ENCODE results near the gene ETF1.

The ETF1 gene

DNA sequence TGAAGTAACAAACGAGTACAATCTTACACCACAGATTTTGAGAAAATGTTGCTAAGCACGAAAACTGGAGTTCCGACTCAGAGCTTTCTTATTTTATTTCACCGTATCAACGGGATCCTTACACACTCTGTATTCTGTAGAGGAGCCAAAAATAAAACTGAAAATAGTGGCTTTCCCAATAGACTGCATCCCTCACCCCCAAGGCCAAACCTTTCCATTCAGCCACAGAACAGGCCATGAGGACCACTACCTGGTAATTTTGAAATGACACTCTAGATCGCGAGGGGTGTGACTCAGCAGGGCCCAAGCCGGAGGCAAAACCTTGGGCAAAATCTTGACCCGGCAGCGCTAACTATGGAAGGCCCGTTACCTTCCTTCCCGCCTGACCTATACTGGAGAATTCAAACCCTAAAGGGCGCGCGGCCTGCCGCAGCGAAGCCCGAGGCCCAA lies 31.7 kb upstream of the ETF1 start:
- Histone ChIP-seq H3K9me3 (ENCODE audit: control insufficient read depth, insufficient read depth, low read length) (no peaks in the 10 kb centered on the region), H3K27me3 (ENCODE audit: control insufficient read depth, insufficient read depth, low read length) (no peaks in the 10 kb centered on the region), H3K27ac (ENCODE audit: low read length) (no peak overlapping the region), H3K4me3 (ENCODE audit: low read length) (peak overlapping the region; percentile 80), H3K36me3 (ENCODE audit: control insufficient read depth, insufficient read depth, low read length) (peaks cover 21% of the 10 kb centered on the region), H3K4me1 (ENCODE audit: control insufficient read depth, insufficient read depth, low read length) (no peaks in the 10 kb centered on the region)
- DNase-seq (ENCODE audit: low read depth, low spot score), result no peak
- no CpG with 5 or more reads among the region's 18 CpGs for WGBS (ENCODE audit: insufficient coverage, insufficient read length)

DNA sequence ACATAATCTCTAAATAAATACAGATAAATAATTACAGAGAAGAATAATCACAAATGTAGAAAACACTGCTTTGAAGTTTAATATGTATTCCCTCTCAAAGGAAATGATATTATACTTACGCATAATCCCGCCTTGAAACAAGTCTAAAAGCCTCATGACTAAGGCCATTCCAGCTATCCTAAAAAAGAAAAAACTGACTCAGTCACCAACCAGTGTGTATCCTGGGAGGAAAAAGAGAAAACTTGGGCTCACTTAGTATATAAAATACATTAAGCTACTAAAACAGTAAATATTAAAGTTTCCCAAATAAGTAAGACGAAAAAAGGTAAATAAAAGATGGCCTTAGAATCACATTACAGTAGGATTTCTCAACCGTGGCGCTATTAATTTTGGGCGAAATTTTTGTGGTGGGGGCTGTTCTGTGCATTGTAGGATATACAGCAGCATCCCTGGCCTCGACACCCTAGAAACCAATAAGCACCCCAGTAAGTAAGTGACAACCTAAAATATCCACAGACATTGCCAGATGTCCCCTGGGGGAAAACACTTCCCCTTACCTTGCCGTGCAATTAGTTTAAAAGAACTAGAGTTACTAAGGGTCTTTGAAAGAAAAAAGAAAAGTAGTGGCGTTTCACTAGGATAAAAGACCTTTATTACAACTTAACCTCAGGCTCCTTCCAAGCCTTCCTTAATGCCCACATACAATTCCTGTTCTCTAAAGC lies 31.1 kb upstream of the ETF1 start:
- Histone ChIP-seq H3K4me3 (ENCODE audit: low read length) (peak overlapping the region; percentile 80; the same call in 1 of the 2 replicates), H3K9me3 (ENCODE audit: control insufficient read depth, insufficient read depth, low read length) (no peaks in the 10 kb centered on the region), H3K27ac (ENCODE audit: low read length) (no peak overlapping the region), H3K4me1 (ENCODE audit: control insufficient read depth, insufficient read depth, low read length) (no peaks in the 10 kb centered on the region), H3K27me3 (ENCODE audit: control insufficient read depth, insufficient read depth, low read length) (no peaks in the 10 kb centered on the region), H3K36me3 (ENCODE audit: control insufficient read depth, insufficient read depth, low read length) (peaks cover 21% of the 10 kb centered on the region)
- WGBS (ENCODE audit: insufficient coverage, insufficient read length), result no CpG with 5 or more reads among the region's 9 CpGs
- DNase-seq (ENCODE audit: low read depth, low spot score), result no peak

DNA sequence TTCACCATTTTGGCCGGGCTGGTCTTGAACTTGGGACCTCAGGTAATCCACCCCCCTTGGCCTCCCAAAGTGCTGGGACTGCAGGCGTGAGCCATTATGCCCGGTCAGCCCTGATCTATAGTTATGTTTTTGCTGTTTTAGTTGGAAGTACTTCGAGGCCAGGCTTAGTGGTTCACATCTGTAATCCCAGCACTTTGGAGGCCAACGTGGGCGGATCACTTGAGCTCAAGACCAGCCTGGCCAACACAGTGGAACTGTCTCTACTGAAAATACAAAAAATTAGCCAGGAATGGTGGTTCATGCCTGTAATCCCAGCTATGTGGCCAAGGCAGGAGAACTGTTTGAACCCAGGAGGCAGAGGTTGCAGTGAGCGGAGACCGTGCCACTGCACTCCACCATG lies 30.2 kb upstream of the ETF1 start:
- no peaks in the 10 kb centered on the region for H3K9me3 ChIP-seq (ENCODE audit: control insufficient read depth, insufficient read depth, low read length)
- no peak for DNase-seq (ENCODE audit: low read depth, low spot score)
- peaks cover 27% of the 10 kb centered on the region for H3K36me3 ChIP-seq (ENCODE audit: control insufficient read depth, insufficient read depth, low read length)
- no peak overlapping the region for H3K4me3 ChIP-seq (ENCODE audit: low read length)
- no peaks in the 10 kb centered on the region for H3K4me1 ChIP-seq (ENCODE audit: control insufficient read depth, insufficient read depth, low read length)
- H3K27me3 ChIP-seq (ENCODE audit: control insufficient read depth, insufficient read depth, low read length), result no peaks in the 10 kb centered on the region
- H3K27ac ChIP-seq (ENCODE audit: low read length), result no peak overlapping the region
- no CpG with 5 or more reads among the region's 8 CpGs for WGBS (ENCODE audit: insufficient coverage, insufficient read length)

DNA sequence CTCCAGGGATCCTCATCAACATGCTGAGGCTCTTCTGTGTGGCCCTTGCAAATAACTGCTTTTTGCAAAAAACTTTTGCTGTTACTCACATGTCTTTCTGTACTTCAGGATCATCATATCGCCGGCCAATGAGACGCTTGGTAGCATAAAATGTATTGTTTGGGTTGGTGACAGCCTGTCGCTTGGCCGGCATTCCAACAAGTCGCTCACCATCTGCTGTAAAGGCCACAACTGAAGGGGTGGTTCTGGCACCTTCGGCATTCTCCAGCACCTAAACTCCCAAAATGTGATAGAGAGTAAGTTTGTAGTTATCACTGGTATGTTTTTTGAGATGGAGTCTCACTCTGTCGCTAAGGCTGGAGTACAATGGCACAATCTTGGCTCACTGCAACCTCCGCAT lies 27.8 kb upstream of the ETF1 start:
- H3K36me3 ChIP-seq (ENCODE audit: control insufficient read depth, insufficient read depth, low read length), result peaks cover 36% of the 10 kb centered on the region
- no peaks in the 10 kb centered on the region for H3K9me3 ChIP-seq (ENCODE audit: control insufficient read depth, insufficient read depth, low read length)
- WGBS (ENCODE audit: insufficient coverage, insufficient read length), result no CpG with 5 or more reads among the region's 9 CpGs
- no peaks in the 10 kb centered on the region for H3K27me3 ChIP-seq (ENCODE audit: control insufficient read depth, insufficient read depth, low read length)
- H3K4me3 ChIP-seq (ENCODE audit: low read length), result no peak overlapping the region
- H3K4me1 ChIP-seq (ENCODE audit: control insufficient read depth, insufficient read depth, low read length), result no peaks in the 10 kb centered on the region
- no peak for DNase-seq (ENCODE audit: low read depth, low spot score)
- no peak overlapping the region for H3K27ac ChIP-seq (ENCODE audit: low read length)

DNA sequence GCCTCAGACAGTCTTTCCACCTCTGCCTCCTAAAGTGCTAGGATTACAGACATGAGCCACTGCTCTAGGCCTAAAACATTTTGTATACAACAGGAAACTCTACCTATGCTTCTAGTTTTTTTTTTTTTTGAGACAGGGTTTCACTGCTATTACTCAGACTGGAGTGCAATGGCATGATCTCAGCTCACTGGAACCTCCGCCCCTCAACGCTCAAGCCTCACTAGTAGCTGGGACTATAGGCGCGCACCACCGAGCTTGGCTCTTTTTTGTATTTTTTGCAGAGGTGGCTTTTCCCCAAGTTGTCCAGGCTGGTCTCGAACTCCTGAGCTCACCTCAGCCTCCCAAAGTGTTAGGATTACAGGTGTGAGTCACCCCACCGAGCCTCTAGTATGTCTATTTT lies 26.7 kb upstream of the ETF1 start:
- Histone ChIP-seq H3K9me3 (ENCODE audit: control insufficient read depth, insufficient read depth, low read length) (no peaks in the 10 kb centered on the region), H3K4me1 (ENCODE audit: control insufficient read depth, insufficient read depth, low read length) (no peaks in the 10 kb centered on the region), H3K4me3 (ENCODE audit: low read length) (no peak overlapping the region)

DNA sequence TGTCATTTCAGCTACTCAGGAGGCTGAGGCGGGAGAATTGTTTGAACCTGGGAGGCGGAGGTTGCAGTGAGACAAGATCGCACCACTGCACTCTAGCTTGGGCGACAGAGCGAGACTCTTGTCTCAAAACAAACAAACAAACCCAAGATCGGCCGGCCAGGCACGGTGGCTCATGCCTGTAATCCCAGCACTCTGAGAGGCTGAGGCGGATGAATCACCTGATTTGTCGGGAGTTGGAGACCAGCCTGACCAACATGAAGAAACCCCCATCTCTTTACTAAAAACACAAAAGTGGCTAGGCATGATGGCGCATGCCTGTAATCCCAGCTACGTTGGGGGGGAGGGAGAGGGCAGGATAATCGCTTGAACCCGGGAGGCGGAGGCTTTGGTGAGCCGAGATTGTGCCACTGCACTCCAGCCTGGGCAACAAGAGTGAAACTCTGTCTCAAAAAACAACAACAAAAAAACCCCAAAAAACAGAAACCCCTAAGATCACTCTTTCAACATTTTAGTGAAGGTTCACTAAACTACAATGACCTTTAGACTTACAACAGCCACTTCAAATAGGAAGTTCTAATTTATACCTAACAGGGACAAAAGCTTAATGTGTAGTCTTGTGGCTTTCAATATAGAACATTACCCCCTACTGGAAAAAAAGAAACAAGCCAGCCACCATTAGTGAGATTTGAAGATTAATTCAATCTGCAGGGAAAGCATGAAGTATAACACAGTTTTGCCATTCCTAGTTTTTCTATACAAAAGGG lies 25.2 kb upstream of the ETF1 start:
- Histone ChIP-seq H3K27ac (ENCODE audit: low read length) (no peak overlapping the region), H3K9me3 (ENCODE audit: control insufficient read depth, insufficient read depth, low read length) (no peaks in the 10 kb centered on the region), H3K27me3 (ENCODE audit: control insufficient read depth, insufficient read depth, low read length) (no peaks in the 10 kb centered on the region), H3K4me1 (ENCODE audit: control insufficient read depth, insufficient read depth, low read length) (no peaks in the 10 kb centered on the region), H3K36me3 (ENCODE audit: control insufficient read depth, insufficient read depth, low read length) (peaks cover 49% of the 10 kb centered on the region), H3K4me3 (ENCODE audit: low read length) (no peak overlapping the region)
- no peak for DNase-seq (ENCODE audit: low read depth, low spot score)
- WGBS (ENCODE audit: insufficient coverage, insufficient read length), result no CpG with 5 or more reads among the region's 16 CpGs

More for the DNA sequence above, 26.7 kb upstream of the ETF1 start:
- H3K27ac ChIP-seq (ENCODE audit: low read length), result no peak overlapping the region
- peaks cover 46% of the 10 kb centered on the region for H3K36me3 ChIP-seq (ENCODE audit: control insufficient read depth, insufficient read depth, low read length)
- no CpG with 5 or more reads among the region's 7 CpGs for WGBS (ENCODE audit: insufficient coverage, insufficient read length)
- no peaks in the 10 kb centered on the region for H3K27me3 ChIP-seq (ENCODE audit: control insufficient read depth, insufficient read depth, low read length)
- DNase-seq (ENCODE audit: low read depth, low spot score), result no peak

DNA sequence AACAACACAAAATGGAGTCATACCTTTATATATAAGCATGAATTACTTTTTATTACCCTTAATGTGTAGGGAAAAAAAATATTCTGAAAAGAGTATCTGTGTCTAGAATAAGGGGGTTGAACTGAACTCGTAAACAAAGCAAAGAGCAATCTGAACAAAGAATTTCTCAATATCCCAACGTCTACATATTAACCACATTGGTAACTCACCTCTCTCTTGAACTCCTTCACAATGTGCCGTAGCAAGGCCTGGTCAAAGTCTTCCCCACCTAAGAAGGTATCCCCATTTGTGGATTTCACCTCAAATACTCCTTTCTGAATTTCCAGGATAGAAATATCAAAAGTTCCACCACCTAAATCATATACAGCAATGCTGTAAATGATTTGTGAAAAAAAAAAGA lies 23.8 kb upstream of the ETF1 start:
- no peaks in the 10 kb centered on the region for H3K4me1 ChIP-seq (ENCODE audit: control insufficient read depth, insufficient read depth, low read length)
- no peaks in the 10 kb centered on the region for H3K9me3 ChIP-seq (ENCODE audit: control insufficient read depth, insufficient read depth, low read length)
- DNase-seq (ENCODE audit: low read depth, low spot score), result no peak
- H3K27ac ChIP-seq (ENCODE audit: low read length), result no peak overlapping the region
- H3K27me3 ChIP-seq (ENCODE audit: control insufficient read depth, insufficient read depth, low read length), result no peaks in the 10 kb centered on the region
- H3K36me3 ChIP-seq (ENCODE audit: control insufficient read depth, insufficient read depth, low read length), result peaks cover 44% of the 10 kb centered on the region
- no peak overlapping the region for H3K4me3 ChIP-seq (ENCODE audit: low read length)
- 100% methylated on average over 1 of the region's 3 CpGs for WGBS (ENCODE audit: insufficient coverage, insufficient read length)

DNA sequence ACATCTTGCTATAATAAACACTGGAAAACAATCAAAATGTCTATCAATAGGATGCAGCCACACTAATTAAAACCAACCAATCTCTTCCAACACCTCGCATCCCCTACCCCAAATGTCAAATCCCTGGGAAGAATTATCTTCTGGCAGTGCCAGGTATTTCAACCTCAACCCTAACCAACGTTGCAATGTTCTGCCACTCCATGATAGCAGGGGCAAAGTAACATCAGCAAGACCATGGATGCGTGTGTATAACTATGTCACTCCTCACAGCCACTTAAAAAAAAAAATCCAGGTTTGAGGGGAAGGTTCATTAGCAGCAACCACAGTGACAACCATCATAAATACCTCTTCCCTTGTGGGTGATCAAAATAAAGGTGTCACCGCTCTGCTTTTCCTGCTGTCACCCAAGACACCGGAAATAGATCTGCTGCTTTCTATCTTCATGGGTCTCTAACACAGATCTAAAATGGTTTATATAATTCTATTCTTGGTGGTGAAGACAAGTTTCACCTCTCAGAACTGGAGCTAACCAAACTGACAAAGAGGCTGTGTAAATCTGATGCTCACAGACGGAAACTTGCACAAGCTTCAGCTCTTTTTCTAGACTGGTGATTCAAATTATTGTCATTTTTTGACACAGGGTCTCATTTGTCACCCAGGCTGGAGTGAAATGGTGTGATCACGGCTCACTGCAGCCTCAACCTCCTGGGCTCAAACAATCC lies 22.2 kb upstream of the ETF1 start:
- H3K36me3 ChIP-seq (ENCODE audit: control insufficient read depth, insufficient read depth, low read length), result peaks cover 38% of the 10 kb centered on the region
- DNase-seq (ENCODE audit: low read depth, low spot score), result no peak
- H3K27ac ChIP-seq (ENCODE audit: low read length), result no peak overlapping the region
- 100% methylated on average over 1 of the region's 7 CpGs for WGBS (ENCODE audit: insufficient coverage, insufficient read length)
- H3K9me3 ChIP-seq (ENCODE audit: control insufficient read depth, insufficient read depth, low read length), result no peaks in the 10 kb centered on the region
- H3K4me3 ChIP-seq (ENCODE audit: low read length), result no peak overlapping the region
- H3K27me3 ChIP-seq (ENCODE audit: control insufficient read depth, insufficient read depth, low read length), result no peaks in the 10 kb centered on the region
- H3K4me1 ChIP-seq (ENCODE audit: control insufficient read depth, insufficient read depth, low read length), result no peaks in the 10 kb centered on the region

DNA sequence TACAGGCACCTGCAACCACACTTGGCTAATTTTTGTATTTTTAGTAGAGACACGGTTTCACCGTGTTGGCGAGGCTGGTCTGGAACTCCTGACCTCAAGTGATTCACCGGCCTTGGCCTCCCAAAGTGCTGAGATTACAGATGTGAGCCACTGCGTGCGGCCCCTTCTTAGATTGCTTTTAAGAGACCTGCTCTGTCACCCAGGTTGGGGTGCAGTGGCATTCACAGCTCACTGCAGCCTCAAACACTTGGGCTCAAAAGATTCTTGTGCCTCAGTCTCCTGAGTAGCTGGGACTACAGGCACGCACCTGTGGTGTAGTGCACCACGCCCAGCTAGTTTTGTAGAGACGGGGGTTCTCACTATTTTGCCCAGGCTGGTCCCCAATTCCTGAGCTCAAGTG lies 21.2 kb upstream of the ETF1 start:
- H3K4me1 ChIP-seq (ENCODE audit: control insufficient read depth, insufficient read depth, low read length), result no peaks in the 10 kb centered on the region
- WGBS (ENCODE audit: insufficient coverage, insufficient read length), result no CpG with 5 or more reads among the region's 9 CpGs
- H3K36me3 ChIP-seq (ENCODE audit: control insufficient read depth, insufficient read depth, low read length), result peaks cover 43% of the 10 kb centered on the region
- no peaks in the 10 kb centered on the region for H3K27me3 ChIP-seq (ENCODE audit: control insufficient read depth, insufficient read depth, low read length)
- DNase-seq (ENCODE audit: low read depth, low spot score), result no peak
- no peak overlapping the region for H3K27ac ChIP-seq (ENCODE audit: low read length)
- H3K4me3 ChIP-seq (ENCODE audit: low read length), result no peak overlapping the region
- no peaks in the 10 kb centered on the region for H3K9me3 ChIP-seq (ENCODE audit: control insufficient read depth, insufficient read depth, low read length)

DNA sequence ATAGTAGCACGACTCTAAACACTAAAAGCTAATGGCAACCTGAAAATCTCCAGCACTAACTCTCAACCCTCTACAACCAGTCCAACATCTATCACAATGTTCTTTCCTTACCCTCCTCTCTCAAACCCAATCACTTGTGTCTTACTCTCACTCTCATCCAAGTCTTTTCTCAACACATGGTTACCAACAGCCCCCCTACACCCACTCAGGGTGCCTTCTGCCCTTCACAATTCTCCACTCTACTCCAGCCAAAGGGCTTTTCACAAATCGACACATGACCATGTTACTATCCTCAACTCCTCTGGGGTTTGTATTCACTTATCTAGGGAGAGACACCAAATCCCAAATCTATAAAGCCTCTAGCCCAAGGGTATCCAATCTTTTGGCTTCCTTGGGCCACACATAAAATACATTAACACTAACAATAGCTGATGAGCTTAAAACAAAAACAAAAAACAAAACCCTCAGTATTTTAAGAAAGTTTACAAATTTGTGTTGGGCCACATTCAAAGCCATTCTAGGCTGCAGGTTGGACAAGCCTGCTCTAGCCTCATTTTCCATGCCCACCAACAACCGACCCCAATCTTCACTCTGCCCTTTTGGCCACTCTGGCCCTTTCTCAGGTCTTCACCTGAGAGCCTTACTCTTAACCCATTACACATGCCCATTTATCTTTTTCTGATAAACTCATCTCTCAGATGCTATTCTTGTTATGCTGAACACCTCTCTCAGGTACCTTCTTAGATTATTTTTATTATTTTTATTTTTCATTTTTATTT lies 20.5 kb upstream of the ETF1 start:
- no CpG with 5 or more reads among the region's 3 CpGs for WGBS (ENCODE audit: insufficient coverage, insufficient read length)

More for the DNA sequence above, 20.5 kb upstream of the ETF1 start:
- Histone ChIP-seq H3K27ac (ENCODE audit: low read length) (no peak overlapping the region), H3K4me3 (ENCODE audit: low read length) (no peak overlapping the region), H3K27me3 (ENCODE audit: control insufficient read depth, insufficient read depth, low read length) (no peaks in the 10 kb centered on the region), H3K36me3 (ENCODE audit: control insufficient read depth, insufficient read depth, low read length) (peaks cover 43% of the 10 kb centered on the region), H3K9me3 (ENCODE audit: control insufficient read depth, insufficient read depth, low read length) (no peaks in the 10 kb centered on the region), H3K4me1 (ENCODE audit: control insufficient read depth, insufficient read depth, low read length) (no peaks in the 10 kb centered on the region)
- no peak for DNase-seq (ENCODE audit: low read depth, low spot score)

Measured in iPS DF 6.9 (cell line).